ENCODE data around the gene SCTR.

Gene SCTR

DNA sequence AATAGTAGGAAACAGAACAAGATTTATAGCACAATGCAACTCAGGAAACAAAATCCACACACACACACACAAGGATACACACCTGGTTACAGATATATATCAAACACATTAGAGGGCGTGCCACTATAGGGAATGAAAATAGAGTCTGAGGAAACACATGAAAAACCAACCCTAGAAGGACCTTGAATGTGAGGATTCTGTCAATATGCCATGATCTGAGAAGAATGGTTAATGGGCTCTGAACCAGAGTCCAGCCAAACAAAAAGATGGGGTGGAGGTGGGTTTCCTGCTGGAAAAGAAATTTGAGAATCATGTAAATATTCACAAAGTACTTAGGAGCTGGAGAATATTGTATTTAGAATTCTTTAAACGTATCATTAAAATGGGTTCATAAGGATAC is 100.5 kb downstream of the SCTR start:
- FAIRE-seq = no peak
- TF ChIP-seq TAF1 (IDR thresholded peaks at IDR 0.05; ENCODE audit: borderline replicate concordance, low read depth, low read length) (no peak), POLR2A (IDR thresholded peaks at IDR 0.05; ENCODE audit: low read depth, low read length) (no peak), POLR2AphosphoS5 (IDR thresholded peaks at IDR 0.05; ENCODE audit: low read depth, low read length) (no peak)
- DNase-seq (ENCODE audit: insufficient read length) = no peak

GRCh38 chr2:119423108-119423444 is 101.2 kb downstream of the SCTR start:
- TF ChIP-seq POLR2A (IDR thresholded peaks at IDR 0.05; ENCODE audit: low read depth, low read length) (no peak), TAF1 (IDR thresholded peaks at IDR 0.05; ENCODE audit: borderline replicate concordance, low read depth, low read length) (no peak), POLR2AphosphoS5 (IDR thresholded peaks at IDR 0.05; ENCODE audit: low read depth, low read length) (no peak)
- no peak for FAIRE-seq

DNA sequence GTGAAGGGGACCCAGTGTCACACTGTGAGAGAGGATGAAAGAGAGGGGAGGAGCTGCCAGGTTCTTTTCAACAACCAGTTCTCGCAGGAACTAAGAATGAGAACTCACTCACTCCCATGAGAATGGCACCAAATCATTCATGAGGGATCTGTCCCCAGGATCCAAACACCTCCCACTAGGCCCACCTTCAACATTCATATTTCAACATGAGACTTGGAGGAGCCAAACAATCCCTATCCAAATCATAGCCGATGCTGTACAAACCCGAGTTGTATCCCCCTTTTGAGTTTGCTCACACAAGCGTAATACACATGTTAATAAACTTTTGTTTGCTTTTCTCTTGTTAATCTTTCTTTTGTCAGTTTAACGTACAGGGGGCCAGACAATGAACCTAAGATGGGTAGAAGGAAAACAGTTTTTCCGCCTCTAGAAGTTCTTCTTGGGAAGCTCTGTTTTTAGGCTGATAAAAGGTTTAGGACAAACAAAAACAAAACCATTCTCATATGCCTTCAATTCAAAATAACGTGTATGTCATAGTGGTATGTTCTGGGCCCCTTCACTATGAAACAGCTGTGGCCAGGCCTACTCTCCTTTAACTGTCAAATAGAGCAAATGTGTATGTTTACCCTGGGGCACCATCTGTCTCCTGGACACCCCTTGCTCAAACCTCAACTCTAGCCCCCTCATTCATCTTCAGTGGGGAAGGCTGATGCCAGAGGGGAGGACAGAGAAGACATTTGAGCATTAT is 101.7 kb downstream of the SCTR start:
- DNase-seq (ENCODE audit: insufficient read length) (no peak), FAIRE-seq (no peak)
- TF ChIP-seq POLR2A (IDR thresholded peaks at IDR 0.05; ENCODE audit: low read depth, low read length) = no peak
- TF ChIP-seq POLR2AphosphoS5 (IDR thresholded peaks at IDR 0.05; ENCODE audit: low read depth, low read length) = no peak
- TF ChIP-seq TAF1 (IDR thresholded peaks at IDR 0.05; ENCODE audit: borderline replicate concordance, low read depth, low read length) = no peak

More at GRCh38 chr2:119423108-119423444, 101.2 kb downstream of the SCTR start:
- no peak for DNase-seq (ENCODE audit: insufficient read length)

DNA sequence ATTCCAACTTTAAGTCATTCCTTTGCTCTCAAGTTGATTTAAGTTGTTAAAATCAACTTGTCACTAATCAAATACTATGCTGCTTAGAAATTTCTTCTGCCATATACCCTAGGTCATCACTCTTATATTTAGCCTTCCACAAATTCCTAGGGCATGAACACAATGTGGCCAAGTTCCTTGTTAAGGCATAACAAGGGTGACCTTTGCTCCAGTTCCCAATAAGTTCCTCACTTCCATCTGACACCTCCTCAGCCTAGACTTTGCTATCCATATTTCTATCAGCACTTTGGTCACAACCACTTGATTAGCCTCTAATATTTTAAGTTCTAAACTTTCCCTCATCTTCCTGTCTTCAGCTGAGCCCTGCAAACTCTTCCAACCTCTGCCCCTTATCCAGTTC is 102.5 kb downstream of the SCTR start:
- TF ChIP-seq TAF1 (IDR thresholded peaks at IDR 0.05; ENCODE audit: borderline replicate concordance, low read depth, low read length) (no peak), POLR2AphosphoS5 (IDR thresholded peaks at IDR 0.05; ENCODE audit: low read depth, low read length) (no peak), POLR2A (IDR thresholded peaks at IDR 0.05; ENCODE audit: low read depth, low read length) (no peak)
- FAIRE-seq (no peak), DNase-seq (ENCODE audit: insufficient read length) (no peak)

GRCh38 chr2:119421304-119421703 is 103.0 kb downstream of the SCTR start:
- DNase-seq (ENCODE audit: insufficient read length) = no peak
- no peak for FAIRE-seq

DNA sequence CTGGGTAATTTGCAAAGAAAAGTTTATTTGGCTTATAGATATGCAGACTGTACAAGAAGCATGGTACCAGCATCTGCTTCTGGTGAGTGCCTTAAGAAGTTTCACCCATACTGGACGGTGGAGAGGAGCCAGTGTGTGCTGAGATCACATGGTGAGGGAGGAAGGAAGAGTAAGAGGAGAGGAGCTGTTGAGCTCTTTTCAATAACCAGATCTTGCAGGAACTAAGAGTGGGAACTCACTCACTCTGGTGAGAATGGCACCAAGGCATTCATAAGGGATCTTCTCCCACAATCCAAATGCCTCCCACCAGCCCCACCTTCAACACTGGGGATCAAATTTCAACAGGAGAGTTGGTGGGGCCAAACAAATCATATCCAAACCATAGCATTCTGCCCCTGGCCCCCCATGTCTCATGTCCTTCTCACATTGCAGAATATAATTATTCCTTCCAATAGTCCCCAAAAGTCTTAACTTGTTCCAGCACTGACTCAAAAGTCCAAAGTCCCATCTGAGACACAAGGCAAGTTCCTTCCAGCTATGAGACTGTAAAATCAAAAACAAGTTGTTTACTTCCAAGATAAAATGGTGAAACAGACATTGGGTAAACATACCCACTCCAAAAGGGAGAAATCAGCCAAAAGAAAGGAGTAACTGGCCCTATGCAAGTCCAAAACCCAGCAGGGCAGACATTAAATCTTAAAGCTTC is 104.3 kb downstream of the SCTR start:
- DNase-seq (ENCODE audit: insufficient read length) = no peak
- FAIRE-seq = no peak
- no peak for TF ChIP-seq POLR2AphosphoS5 (IDR thresholded peaks at IDR 0.05; ENCODE audit: low read depth, low read length)
- no peak for TF ChIP-seq POLR2A (IDR thresholded peaks at IDR 0.05; ENCODE audit: low read depth, low read length)
- TF ChIP-seq TAF1 (IDR thresholded peaks at IDR 0.05; ENCODE audit: borderline replicate concordance, low read depth, low read length) = no peak

More at GRCh38 chr2:119421304-119421703, 103.0 kb downstream of the SCTR start:
- TF ChIP-seq TAF1 (IDR thresholded peaks at IDR 0.05; ENCODE audit: borderline replicate concordance, low read depth, low read length) (no peak), POLR2AphosphoS5 (IDR thresholded peaks at IDR 0.05; ENCODE audit: low read depth, low read length) (no peak), POLR2A (IDR thresholded peaks at IDR 0.05; ENCODE audit: low read depth, low read length) (no peak)

DNA sequence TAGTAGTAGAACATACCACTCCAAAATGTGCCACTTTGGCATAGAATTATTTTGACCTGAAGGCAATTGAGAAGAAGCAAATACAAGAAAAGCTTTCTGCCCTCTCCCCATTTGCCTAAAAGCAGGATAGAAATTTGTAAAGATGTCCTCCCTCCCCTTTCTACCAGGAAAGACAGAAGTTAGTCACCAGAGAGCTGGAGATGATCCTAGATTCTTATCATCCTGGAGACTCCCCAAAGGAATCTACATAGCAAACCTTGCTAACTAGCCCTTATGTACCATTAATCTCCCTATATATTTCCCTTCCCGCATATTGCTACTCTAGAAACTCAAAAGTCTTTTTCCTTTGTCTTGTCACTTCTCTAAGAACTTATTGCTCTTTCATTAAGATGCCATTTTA is 105.2 kb downstream of the SCTR start:
- no peak for DNase-seq (ENCODE audit: insufficient read length)
- no peak for FAIRE-seq
- TF ChIP-seq POLR2A (IDR thresholded peaks at IDR 0.05; ENCODE audit: low read depth, low read length) = no peak
- TF ChIP-seq TAF1 (IDR thresholded peaks at IDR 0.05; ENCODE audit: borderline replicate concordance, low read depth, low read length) = no peak
- TF ChIP-seq POLR2AphosphoS5 (IDR thresholded peaks at IDR 0.05; ENCODE audit: low read depth, low read length) = no peak

DNA sequence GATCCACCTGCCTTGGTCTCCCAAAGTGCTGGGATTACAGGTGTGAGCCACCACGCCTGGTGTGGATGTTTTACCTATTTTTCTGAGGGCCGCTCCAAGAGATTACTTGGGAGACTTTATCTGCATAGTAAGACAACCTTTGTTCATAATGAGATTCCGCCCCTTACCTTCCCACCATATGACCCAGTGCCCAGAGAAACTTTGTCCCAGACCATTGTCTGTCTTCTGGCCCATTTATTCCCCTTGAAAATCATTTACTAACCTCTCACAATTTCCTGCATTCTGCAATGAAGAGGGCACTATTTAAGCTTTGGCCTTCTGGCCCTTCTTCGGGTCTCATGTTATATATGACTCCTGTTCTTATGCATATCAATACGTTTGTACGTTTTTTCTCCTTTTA is 106.4 kb downstream of the SCTR start:
- TF ChIP-seq POLR2AphosphoS5 (IDR thresholded peaks at IDR 0.05; ENCODE audit: low read depth, low read length) (no peak), POLR2A (IDR thresholded peaks at IDR 0.05; ENCODE audit: low read depth, low read length) (no peak), TAF1 (IDR thresholded peaks at IDR 0.05; ENCODE audit: borderline replicate concordance, low read depth, low read length) (no peak)
- DNase-seq (ENCODE audit: insufficient read length) = no peak
- FAIRE-seq = no peak

- no peak for FAIRE-seq
- no peak for DNase-seq (ENCODE audit: insufficient read length)
- TF ChIP-seq POLR2AphosphoS5 (IDR thresholded peaks at IDR 0.05; ENCODE audit: low read depth, low read length) (no peak), POLR2A (IDR thresholded peaks at IDR 0.05; ENCODE audit: low read depth, low read length) (no peak), TAF1 (IDR thresholded peaks at IDR 0.05; ENCODE audit: borderline replicate concordance, low read depth, low read length) (no peak)
Measured at GRCh38 chr2:119416299-119416923, 107.9 kb downstream of the SCTR start.

DNA sequence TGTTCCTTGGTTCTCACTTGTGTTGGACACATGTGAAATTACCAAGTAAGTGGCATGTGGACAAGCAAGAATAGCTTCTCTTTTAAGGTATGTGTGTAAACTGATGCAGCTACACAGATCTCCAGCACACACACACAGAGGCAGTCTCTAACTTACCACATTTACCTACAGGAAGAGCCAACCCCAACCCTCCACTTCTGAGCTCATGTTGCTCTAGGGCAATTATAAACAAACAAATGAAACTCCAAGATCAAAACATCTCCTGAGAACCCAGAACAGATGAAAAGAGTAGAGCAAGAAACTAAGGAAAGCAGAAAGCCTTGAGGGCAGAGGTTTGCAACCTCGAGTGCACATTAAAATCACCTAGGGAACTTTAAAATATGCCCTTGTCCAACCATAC is 108.7 kb downstream of the SCTR start:
- DNase-seq (ENCODE audit: insufficient read length) (no peak), FAIRE-seq (no peak)
- TF ChIP-seq POLR2AphosphoS5 (IDR thresholded peaks at IDR 0.05; ENCODE audit: low read depth, low read length) = no peak
- TF ChIP-seq POLR2A (IDR thresholded peaks at IDR 0.05; ENCODE audit: low read depth, low read length) = no peak
- no peak for TF ChIP-seq TAF1 (IDR thresholded peaks at IDR 0.05; ENCODE audit: borderline replicate concordance, low read depth, low read length)

DNA sequence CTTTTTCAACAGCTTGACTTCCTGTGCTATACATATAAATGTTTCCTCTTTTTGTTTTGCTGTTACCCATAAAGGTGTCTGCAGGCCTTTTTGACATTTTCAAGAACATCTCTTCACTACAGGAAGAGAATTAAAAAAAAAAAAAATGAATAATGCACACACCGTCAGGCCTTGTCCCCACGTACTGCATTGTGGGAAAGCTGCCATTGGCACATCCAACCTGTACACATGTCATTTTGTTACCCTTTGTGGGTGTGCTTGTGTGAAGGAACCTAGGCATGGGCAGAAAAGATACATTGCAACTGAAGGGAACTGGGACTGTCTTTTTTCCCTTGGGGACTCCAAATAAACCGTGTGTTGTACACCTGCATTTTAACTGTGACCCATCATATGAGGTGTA is 109.4 kb downstream of the SCTR start:
- no peak for TF ChIP-seq POLR2A (IDR thresholded peaks at IDR 0.05; ENCODE audit: low read depth, low read length)
- TF ChIP-seq TAF1 (IDR thresholded peaks at IDR 0.05; ENCODE audit: borderline replicate concordance, low read depth, low read length) = no peak
- no peak for TF ChIP-seq POLR2AphosphoS5 (IDR thresholded peaks at IDR 0.05; ENCODE audit: low read depth, low read length)
- DNase-seq (ENCODE audit: insufficient read length) (no peak), FAIRE-seq (no peak)
